Measurements from ENCODE around the gene RSL24D1. TPM values are rescaled to one million over a fixed set of nuclear protein-coding genes. Genes with fewer than 3 reads are reported as not detected.
A peak's percentile ranks its signal among the peaks of the same experiment; 100 is the strongest.

Gene RSL24D1
- total RNA-seq, 1 experiment from 2014 or later: 115 TPM

GRCh38 chr15:55195996-55196395 lies 745 bp downstream of the RSL24D1 start:
- H3K27me3 Mint-ChIP-seq (ENCODE audit: low read depth): no peaks in the 10 kb centered on the region; the same call in none of the 2 replicates
- ChIA-PET POLR2A (no interaction called here), CTCF (interaction anchor here (1.3 to 2.2 kb wide), 2 partner anchors 27 to 244 kb away, joined by 7 to 9 read pairs; no protein-coding TSS in a partner anchor)
- peaks cover 2% of the 10 kb centered on the region; the same call in 1 of the 2 replicates for H3K4me1 Mint-ChIP-seq
- H3K36me3 Mint-ChIP-seq: peaks cover 31% of the 10 kb centered on the region
- no peak overlapping the region for H3K4me3 Mint-ChIP-seq
- no peak for TF ChIP-seq ATF3 (CRISPR knock-in tag; conservative IDR thresholded peaks at IDR 0.05)
- TF ChIP-seq ZNF232 (CRISPR knock-in tag; IDR thresholded peaks at IDR 0.05): no peak
- TF ChIP-seq, protein P1, sequence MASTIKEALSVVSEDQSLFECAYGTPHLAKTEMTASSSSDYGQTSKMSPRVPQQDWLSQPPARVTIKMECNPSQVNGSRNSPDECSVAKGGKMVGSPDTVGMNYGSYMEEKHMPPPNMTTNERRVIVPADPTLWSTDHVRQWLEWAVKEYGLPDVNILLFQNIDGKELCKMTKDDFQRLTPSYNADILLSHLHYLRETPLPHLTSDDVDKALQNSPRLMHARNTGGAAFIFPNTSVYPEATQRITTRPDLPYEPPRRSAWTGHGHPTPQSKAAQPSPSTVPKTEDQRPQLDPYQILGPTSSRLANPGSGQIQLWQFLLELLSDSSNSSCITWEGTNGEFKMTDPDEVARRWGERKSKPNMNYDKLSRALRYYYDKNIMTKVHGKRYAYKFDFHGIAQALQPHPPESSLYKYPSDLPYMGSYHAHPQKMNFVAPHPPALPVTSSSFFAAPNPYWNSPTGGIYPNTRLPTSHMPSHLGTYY (CRISPR knock-in tag; IDR thresholded peaks at IDR 0.05): no peak
- TF ChIP-seq FOXP4 (CRISPR knock-in tag; IDR thresholded peaks at IDR 0.05): no peak
- no peak for TF ChIP-seq ZNF671 (CRISPR knock-in tag; IDR thresholded peaks at IDR 0.05)
- TF ChIP-seq MLX (CRISPR knock-in tag; IDR thresholded peaks at IDR 0.05): no peak
- ATAC-seq: no peak
- no peak for DNase-seq (ENCODE audit: low spot score)
- peaks cover 13% of the 10 kb centered on the region for H3K9me3 Mint-ChIP-seq
- no peak overlapping the region for H3K27ac Mint-ChIP-seq

- Mint-ChIP-seq H3K9me3 (peaks cover 10% of the 10 kb centered on the region), H3K4me3 (peak overlapping the region; percentile 9), H3K36me3 (peaks cover 44% of the 10 kb centered on the region), H3K27ac (no peak overlapping the region), H3K27me3 (ENCODE audit: low read depth) (no peaks in the 10 kb centered on the region; the same call in none of the 2 replicates), H3K4me1 (peaks cover 2% of the 10 kb centered on the region; the same call in 1 of the 2 replicates)
- DNase-seq (ENCODE audit: low spot score) (no peak), ATAC-seq (no peak)
- ChIA-PET CTCF (interaction anchor here (0.6 kb wide), 1 partner anchor 23 kb away, joined by 3 read pairs; no protein-coding TSS in a partner anchor), POLR2A (no interaction called here)
- no peak for TF ChIP-seq E2F1 (CRISPR knock-in tag; IDR thresholded peaks at IDR 0.05)
- no peak for TF ChIP-seq ZNF121 (CRISPR knock-in tag; IDR thresholded peaks at IDR 0.05)
- TF ChIP-seq NFYB (CRISPR knock-in tag; conservative IDR thresholded peaks at IDR 0.05; ENCODE audit: low read depth): no peak
Observed at GRCh38 chr15:55194256-55194655, 2.5 kb downstream of the RSL24D1 start.

DNA sequence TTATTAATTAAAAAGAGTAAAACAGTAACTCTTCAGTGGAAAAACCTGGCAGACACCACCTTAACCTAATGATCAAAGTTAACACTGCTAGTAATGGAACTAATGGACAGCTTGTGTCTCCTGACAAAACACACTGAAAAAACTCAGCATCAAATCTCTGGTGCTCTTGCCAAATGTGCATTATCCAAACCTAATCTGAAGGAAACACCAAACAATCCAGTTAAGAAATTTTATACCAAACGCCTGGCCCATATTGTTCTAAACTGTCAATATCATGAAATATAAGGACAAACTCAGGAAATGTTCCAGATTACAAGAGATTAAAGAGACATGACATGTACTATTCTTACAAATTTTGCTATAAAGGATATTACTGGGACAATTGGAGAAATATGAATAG lies 10.4 kb downstream of the RSL24D1 start:
- TF ChIP-seq MXD4 (CRISPR knock-in tag; IDR thresholded peaks at IDR 0.05; ENCODE audit: borderline replicate concordance) (no peak), ZNF121 (CRISPR knock-in tag; IDR thresholded peaks at IDR 0.05) (no peak), FOXP4 (CRISPR knock-in tag; IDR thresholded peaks at IDR 0.05) (no peak), NR1H2 (CRISPR knock-in tag; IDR thresholded peaks at IDR 0.05) (no peak)
- TF ChIP-seq, protein P2, sequence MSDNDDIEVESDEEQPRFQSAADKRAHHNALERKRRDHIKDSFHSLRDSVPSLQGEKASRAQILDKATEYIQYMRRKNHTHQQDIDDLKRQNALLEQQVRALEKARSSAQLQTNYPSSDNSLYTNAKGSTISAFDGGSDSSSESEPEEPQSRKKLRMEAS (CRISPR knock-in tag; IDR thresholded peaks at IDR 0.05): no peak
- ChIA-PET POLR2A (interaction anchor here (1.5 kb wide), 1 partner anchor 11 kb away, joined by 3 read pairs; the partner anchor contains the start of gene RSL24D1), CTCF (no interaction called here)
- Mint-ChIP-seq H3K4me3 (no peak overlapping the region), H3K27me3 (ENCODE audit: low read depth) (no peaks in the 10 kb centered on the region), H3K4me1 (peaks cover 6% of the 10 kb centered on the region; the same call in 1 of the 2 replicates), H3K9me3 (no peaks in the 10 kb centered on the region), H3K27ac (no peak overlapping the region), H3K36me3 (peaks cover 74% of the 10 kb centered on the region)
- DNase-seq (ENCODE audit: low spot score) (no peak), ATAC-seq (no peak)

Measured in WTC11 (cell line).